SK-N-MC (cell line): ENCODE measurements around the gene MTA1.

Experiments
- DNase-seq: peaks from one replicate; pipeline ENCODE4 v3.0.0-alpha.2; 2011; ENCODE audit warnings: low read depth, low spot score
- H3K27ac ChIP-seq: fragments of 200-600 bp; sonication (generic); 2 replicates; pipeline ENCODE4 v1.5.1; 2016; ENCODE audit warnings: mixed run types
- H3K36me3 ChIP-seq: fragments of 200-600 bp; sonication (generic); 2 replicates; pipeline ENCODE4 v1.6.1; 2017; ENCODE audit warnings: antibody characterized with exemption, low read length, mixed read lengths; ENCODE audit not compliant: insufficient read depth
- H3K4me3 ChIP-seq: fragments of 200-600 bp; sonication (generic); 2 replicates; pipeline ENCODE4 v1.5.1; 2016
- H3K9ac ChIP-seq: fragments of 200-600 bp; sonication (generic); 2 replicates; pipeline ENCODE4 v1.8.0; 2017; ENCODE audit warnings: mixed run types, mixed read lengths; ENCODE audit not compliant: insufficient read length
- H3K9me3 ChIP-seq: fragments of 200-600 bp; sonication (generic); 2 replicates; pipeline ENCODE4 v1.6.1; 2017; ENCODE audit warnings: low read depth, mild to moderate bottlenecking, antibody characterized with exemption, low read length, moderate library complexity, mixed read lengths
- EZH2 ChIP-seq: fragments of 200-600 bp; sonication (generic); IDR thresholded peaks from one replicate; pipeline ENCODE4 v1.6.1; 2017; ENCODE audit warnings: antibody characterized with exemption
- FOXP2 ChIP-seq: optimal IDR thresholded peaks from 2 replicates; pipeline ENCODE3; 2011; ENCODE audit warnings: mild to moderate bottlenecking, moderate library complexity; ENCODE audit not compliant: insufficient read depth; ENCODE audit errors: extremely low read length, control extremely low read depth
- POLR2AphosphoS5 ChIP-seq: IDR thresholded peaks from 2 replicates; pipeline ENCODE4 v1.6.1; 2012; ENCODE audit warnings: mild to moderate bottlenecking, low read depth, low read length, borderline replicate concordance

MTA1 gene

GRCh38 chr14:105480807-105481801 is 61.5 kb downstream of the MTA1 start:
- Histone ChIP-seq H3K36me3 (peaks cover 8% of the 10 kb centered on the region), H3K27ac (peak overlapping the region; percentile 97), H3K9ac (peak overlapping the region; percentile 78), H3K9me3 (no peaks in the 10 kb centered on the region), H3K4me3 (peak overlapping the region; percentile 79)
- peak; percentile 55 for DNase-seq
- TF ChIP-seq FOXP2, result no peak
- TF ChIP-seq POLR2AphosphoS5, result peak; percentile 51
- no peak for TF ChIP-seq EZH2

DNA sequence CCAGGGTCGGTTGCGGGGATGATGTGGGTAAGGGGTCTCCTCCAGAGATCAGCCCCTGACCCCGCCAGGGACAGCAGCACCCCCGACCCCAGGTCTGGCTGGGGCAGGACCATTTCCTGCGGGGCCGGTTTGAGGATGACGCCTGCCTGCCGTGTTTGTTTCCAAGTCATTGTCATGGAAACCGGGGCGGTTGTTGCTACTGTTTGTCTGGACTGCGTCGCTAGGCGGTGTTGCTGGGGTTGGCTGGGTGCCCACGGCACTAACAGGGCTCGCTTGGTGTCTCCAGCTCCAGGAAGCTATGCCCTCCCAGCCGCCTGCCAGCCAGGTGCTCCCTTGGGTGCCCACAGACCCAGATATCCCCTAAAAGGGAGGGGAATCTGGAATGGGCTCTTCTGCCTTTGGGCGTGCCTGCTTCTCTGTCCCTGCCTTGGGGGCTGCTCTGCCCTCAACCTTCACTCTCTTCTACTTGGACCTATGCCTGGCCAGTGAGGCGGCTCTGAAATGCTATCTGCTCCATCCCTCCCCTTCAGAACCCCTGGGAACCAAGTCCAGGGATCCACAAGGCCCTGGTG is 62.3 kb downstream of the MTA1 start:
- no peak for TF ChIP-seq POLR2AphosphoS5
- no peak for TF ChIP-seq FOXP2
- TF ChIP-seq EZH2, result no peak
- no peak for DNase-seq
- peaks cover 3% of the 10 kb centered on the region; the same call in 1 of the 2 replicates for H3K36me3 ChIP-seq
- peak overlapping the region; percentile 88 for H3K27ac ChIP-seq
- no peaks in the 10 kb centered on the region for H3K9me3 ChIP-seq
- peak overlapping the region; percentile 63 for H3K4me3 ChIP-seq
- no peak overlapping the region for H3K9ac ChIP-seq

DNA sequence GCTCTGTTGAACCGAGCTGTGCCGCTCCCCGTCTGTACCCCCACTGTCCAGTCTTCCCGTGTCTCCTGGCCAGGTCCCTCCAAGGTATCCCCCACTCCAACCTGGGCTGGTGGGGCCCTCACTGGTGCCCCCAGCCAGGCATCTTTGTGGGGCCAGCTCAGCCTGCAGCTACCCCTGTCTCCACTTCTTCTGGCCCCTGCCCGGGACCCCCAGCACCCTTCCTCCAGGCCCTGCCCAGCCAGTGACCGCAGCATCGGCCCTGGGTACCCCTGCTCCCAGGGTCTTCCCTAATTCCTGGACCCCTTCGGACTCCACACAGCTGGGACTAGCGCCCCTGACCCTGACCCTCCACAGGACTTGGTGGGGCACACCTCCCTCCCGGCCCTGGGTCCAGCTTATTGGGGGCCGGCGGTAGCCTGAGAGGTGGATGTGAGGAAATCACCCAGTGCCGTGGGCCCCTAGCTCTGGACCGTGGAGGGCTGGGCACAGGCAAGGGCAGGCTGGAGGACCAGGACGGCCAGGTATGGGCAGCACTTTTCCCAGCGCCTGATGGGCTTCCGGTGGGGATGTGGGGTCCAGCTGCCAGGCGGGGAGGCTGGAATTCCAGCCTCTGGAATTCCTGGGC is 63.0 kb downstream of the MTA1 start:
- Histone ChIP-seq H3K27ac (peak overlapping the region; percentile 88), H3K9ac (no peak overlapping the region), H3K4me3 (peak overlapping the region; percentile 63; the same call in 1 of the 2 replicates), H3K36me3 (peaks cover 3% of the 10 kb centered on the region; the same call in 1 of the 2 replicates), H3K9me3 (no peaks in the 10 kb centered on the region)
- DNase-seq, result no peak
- TF ChIP-seq FOXP2 (no peak), POLR2AphosphoS5 (no peak), EZH2 (no peak)

- H3K36me3 ChIP-seq, result peaks cover 3% of the 10 kb centered on the region; the same call in 1 of the 2 replicates
- TF ChIP-seq FOXP2 (no peak), POLR2AphosphoS5 (no peak), EZH2 (no peak)
- no peak for DNase-seq
- H3K27ac ChIP-seq, result no peak overlapping the region
- H3K4me3 ChIP-seq, result no peak overlapping the region
- H3K9me3 ChIP-seq, result no peaks in the 10 kb centered on the region
- H3K9ac ChIP-seq, result no peak overlapping the region
Measured at GRCh38 chr14:105483300-105484068, 63.9 kb downstream of the MTA1 start.

- no peak for TF ChIP-seq FOXP2
- TF ChIP-seq EZH2, result no peak
- 0 out of 2 replicates have a peak, but pooled peaks have one; percentile 15 for TF ChIP-seq POLR2AphosphoS5
- H3K27ac ChIP-seq, result no peak overlapping the region
- peaks cover 1% of the 10 kb centered on the region; the same call in 1 of the 2 replicates for H3K36me3 ChIP-seq
- DNase-seq, result no peak
- H3K4me3 ChIP-seq, result no peak overlapping the region
- H3K9ac ChIP-seq, result no peak overlapping the region
- no peaks in the 10 kb centered on the region for H3K9me3 ChIP-seq
Measured at GRCh38 chr14:105484069-105484996, 64.7 kb downstream of the MTA1 start.

DNA sequence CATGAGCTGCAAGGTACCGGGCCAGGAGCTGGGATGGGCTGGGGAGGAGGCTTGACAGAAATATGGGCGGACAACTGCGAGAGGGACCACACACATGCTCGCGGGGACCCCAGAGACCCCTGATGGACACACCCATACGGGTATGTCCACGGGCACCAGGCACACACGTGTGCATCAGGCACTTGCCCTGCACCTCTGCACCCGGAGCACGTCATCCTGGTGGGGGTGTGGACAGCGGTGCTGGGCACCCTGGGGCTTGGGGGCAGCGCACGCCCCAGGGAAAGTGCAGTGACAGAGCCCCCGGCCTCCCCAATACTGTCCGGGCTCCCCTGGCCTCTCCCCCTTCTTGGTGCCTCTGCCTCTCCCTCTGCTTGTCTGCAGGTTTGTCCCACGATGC is 65.4 kb downstream of the MTA1 start:
- no peak for DNase-seq
- TF ChIP-seq EZH2, result no peak
- no peak for TF ChIP-seq POLR2AphosphoS5
- TF ChIP-seq FOXP2, result no peak
- Histone ChIP-seq H3K36me3 (no peaks in the 10 kb centered on the region), H3K27ac (no peak overlapping the region; the same call in 1 of the 2 replicates), H3K9me3 (no peaks in the 10 kb centered on the region), H3K9ac (no peak overlapping the region), H3K4me3 (no peak overlapping the region)

- H3K36me3 ChIP-seq, result no peaks in the 10 kb centered on the region
- no peaks in the 10 kb centered on the region for H3K9me3 ChIP-seq
- no peak for DNase-seq
- H3K9ac ChIP-seq, result no peak overlapping the region
- H3K4me3 ChIP-seq, result no peak overlapping the region
- 0 out of 2 replicates have a peak overlapping the region, but pooled peaks have one; percentile 26 for H3K27ac ChIP-seq
- TF ChIP-seq EZH2, result no peak
- TF ChIP-seq POLR2AphosphoS5, result no peak
- TF ChIP-seq FOXP2, result no peak
Measured at GRCh38 chr14:105485739-105486162, 66.1 kb downstream of the MTA1 start.
